ENCODE results near the gene HNRNPLL.

The HNRNPLL gene

GRCh38 chr2:38574278-38574677 is 28.4 kb downstream of the HNRNPLL start:
- Histone ChIP-seq H3K36me3 (ENCODE audit: insufficient read depth, low read length) (peaks cover 9% of the 10 kb centered on the region), H2AFZ (ENCODE audit: low read length, unreplicated experiment) (no peak overlapping the region), H3K27me3 (ENCODE audit: insufficient read depth, low read length) (no peaks in the 10 kb centered on the region), H3K27ac (ENCODE audit: low read depth, low read length) (no peak overlapping the region), H3K4me3 (ENCODE audit: low read depth, low read length) (no peak overlapping the region), H3K4me1 (ENCODE audit: control insufficient read depth, insufficient read depth, low read length, unreplicated experiment) (peaks cover 15% of the 10 kb centered on the region), H3K79me2 (ENCODE audit: control insufficient read depth, insufficient read depth, low read length, unreplicated experiment) (peaks cover 4% of the 10 kb centered on the region)

- peaks cover 17% of the 10 kb centered on the region for H3K36me3 ChIP-seq (ENCODE audit: insufficient read depth, low read length)
- H3K79me2 ChIP-seq (ENCODE audit: control insufficient read depth, insufficient read depth, low read length, unreplicated experiment): peaks cover 4% of the 10 kb centered on the region
- peak overlapping the region; percentile 43 for H3K27ac ChIP-seq (ENCODE audit: low read depth, low read length)
Measured at GRCh38 chr2:38572167-38572566, 30.6 kb downstream of the HNRNPLL start.

GRCh38 chr2:38571193-38571592 is 31.5 kb downstream of the HNRNPLL start:
- Histone ChIP-seq H2AFZ (ENCODE audit: low read length, unreplicated experiment) (no peak overlapping the region), H3K36me3 (ENCODE audit: insufficient read depth, low read length) (peaks cover 17% of the 10 kb centered on the region), H3K4me1 (ENCODE audit: control insufficient read depth, insufficient read depth, low read length, unreplicated experiment) (peaks cover 15% of the 10 kb centered on the region), H3K27me3 (ENCODE audit: insufficient read depth, low read length) (no peaks in the 10 kb centered on the region), H3K4me3 (ENCODE audit: low read depth, low read length) (no peak overlapping the region), H3K79me2 (ENCODE audit: control insufficient read depth, insufficient read depth, low read length, unreplicated experiment) (no peaks in the 10 kb centered on the region), H3K27ac (ENCODE audit: low read depth, low read length) (no peak overlapping the region)

More at GRCh38 chr2:38572167-38572566, 30.6 kb downstream of the HNRNPLL start:
- Histone ChIP-seq H3K4me1 (ENCODE audit: control insufficient read depth, insufficient read depth, low read length, unreplicated experiment) (peaks cover 15% of the 10 kb centered on the region), H3K27me3 (ENCODE audit: insufficient read depth, low read length) (no peaks in the 10 kb centered on the region), H3K4me3 (ENCODE audit: low read depth, low read length) (peak overlapping the region; percentile 15; the same call in 1 of the 2 replicates), H2AFZ (ENCODE audit: low read length, unreplicated experiment) (no peak overlapping the region)

- Histone ChIP-seq H3K79me2 (ENCODE audit: control insufficient read depth, insufficient read depth, low read length, unreplicated experiment) (no peaks in the 10 kb centered on the region), H3K4me1 (ENCODE audit: control insufficient read depth, insufficient read depth, low read length, unreplicated experiment) (peaks cover 15% of the 10 kb centered on the region), H3K4me3 (ENCODE audit: low read depth, low read length) (no peak overlapping the region), H3K27ac (ENCODE audit: low read depth, low read length) (no peak overlapping the region), H3K36me3 (ENCODE audit: insufficient read depth, low read length) (peaks cover 17% of the 10 kb centered on the region), H2AFZ (ENCODE audit: low read length, unreplicated experiment) (no peak overlapping the region), H3K27me3 (ENCODE audit: insufficient read depth, low read length) (no peaks in the 10 kb centered on the region)
Measured at GRCh38 chr2:38568724-38569436, 33.8 kb downstream of the HNRNPLL start.

GRCh38 chr2:38565333-38565732 is 37.4 kb downstream of the HNRNPLL start:
- Histone ChIP-seq H2AFZ (ENCODE audit: low read length, unreplicated experiment) (no peak overlapping the region), H3K79me2 (ENCODE audit: control insufficient read depth, insufficient read depth, low read length, unreplicated experiment) (no peaks in the 10 kb centered on the region), H3K4me1 (ENCODE audit: control insufficient read depth, insufficient read depth, low read length, unreplicated experiment) (no peaks in the 10 kb centered on the region), H3K27me3 (ENCODE audit: insufficient read depth, low read length) (no peaks in the 10 kb centered on the region), H3K36me3 (ENCODE audit: insufficient read depth, low read length) (peaks cover 9% of the 10 kb centered on the region; the same call in 1 of the 2 replicates), H3K27ac (ENCODE audit: low read depth, low read length) (no peak overlapping the region), H3K4me3 (ENCODE audit: low read depth, low read length) (no peak overlapping the region)

- H3K79me2 ChIP-seq (ENCODE audit: control insufficient read depth, insufficient read depth, low read length, unreplicated experiment): no peaks in the 10 kb centered on the region
- H3K36me3 ChIP-seq (ENCODE audit: insufficient read depth, low read length): no peaks in the 10 kb centered on the region
- H2AFZ ChIP-seq (ENCODE audit: low read length, unreplicated experiment): no peak overlapping the region
- H3K4me1 ChIP-seq (ENCODE audit: control insufficient read depth, insufficient read depth, low read length, unreplicated experiment): no peaks in the 10 kb centered on the region
- H3K27me3 ChIP-seq (ENCODE audit: insufficient read depth, low read length): no peaks in the 10 kb centered on the region
- no peak overlapping the region for H3K27ac ChIP-seq (ENCODE audit: low read depth, low read length)
- no peak overlapping the region for H3K4me3 ChIP-seq (ENCODE audit: low read depth, low read length)
Measured at GRCh38 chr2:38561691-38562090, 41.0 kb downstream of the HNRNPLL start.

GRCh38 chr2:38560092-38560491 is 42.6 kb downstream of the HNRNPLL start:
- no peaks in the 10 kb centered on the region for H3K27me3 ChIP-seq (ENCODE audit: insufficient read depth, low read length)
- H3K36me3 ChIP-seq (ENCODE audit: insufficient read depth, low read length): no peaks in the 10 kb centered on the region
- H3K79me2 ChIP-seq (ENCODE audit: control insufficient read depth, insufficient read depth, low read length, unreplicated experiment): no peaks in the 10 kb centered on the region
- H3K4me1 ChIP-seq (ENCODE audit: control insufficient read depth, insufficient read depth, low read length, unreplicated experiment): no peaks in the 10 kb centered on the region
- H3K4me3 ChIP-seq (ENCODE audit: low read depth, low read length): no peak overlapping the region
- no peak overlapping the region for H2AFZ ChIP-seq (ENCODE audit: low read length, unreplicated experiment)
- H3K27ac ChIP-seq (ENCODE audit: low read depth, low read length): no peak overlapping the region

GRCh38 chr2:38557981-38558380 is 44.7 kb downstream of the HNRNPLL start:
- Histone ChIP-seq H3K79me2 (ENCODE audit: control insufficient read depth, insufficient read depth, low read length, unreplicated experiment) (no peaks in the 10 kb centered on the region), H3K27me3 (ENCODE audit: insufficient read depth, low read length) (no peaks in the 10 kb centered on the region), H2AFZ (ENCODE audit: low read length, unreplicated experiment) (no peak overlapping the region), H3K27ac (ENCODE audit: low read depth, low read length) (no peak overlapping the region), H3K4me3 (ENCODE audit: low read depth, low read length) (no peak overlapping the region), H3K4me1 (ENCODE audit: control insufficient read depth, insufficient read depth, low read length, unreplicated experiment) (no peaks in the 10 kb centered on the region), H3K36me3 (ENCODE audit: insufficient read depth, low read length) (no peaks in the 10 kb centered on the region)

GRCh38 chr2:38557217-38557616 is 45.5 kb downstream of the HNRNPLL start:
- Histone ChIP-seq H3K27ac (ENCODE audit: low read depth, low read length) (no peak overlapping the region), H3K4me3 (ENCODE audit: low read depth, low read length) (no peak overlapping the region), H3K27me3 (ENCODE audit: insufficient read depth, low read length) (no peaks in the 10 kb centered on the region), H3K4me1 (ENCODE audit: control insufficient read depth, insufficient read depth, low read length, unreplicated experiment) (no peaks in the 10 kb centered on the region), H3K36me3 (ENCODE audit: insufficient read depth, low read length) (no peaks in the 10 kb centered on the region), H3K79me2 (ENCODE audit: control insufficient read depth, insufficient read depth, low read length, unreplicated experiment) (no peaks in the 10 kb centered on the region), H2AFZ (ENCODE audit: low read length, unreplicated experiment) (no peak overlapping the region)

- H3K27ac ChIP-seq (ENCODE audit: low read depth, low read length): no peak overlapping the region
- H3K4me1 ChIP-seq (ENCODE audit: control insufficient read depth, insufficient read depth, low read length, unreplicated experiment): no peaks in the 10 kb centered on the region
- H2AFZ ChIP-seq (ENCODE audit: low read length, unreplicated experiment): no peak overlapping the region
- no peaks in the 10 kb centered on the region for H3K36me3 ChIP-seq (ENCODE audit: insufficient read depth, low read length)
- H3K4me3 ChIP-seq (ENCODE audit: low read depth, low read length): no peak overlapping the region
- no peaks in the 10 kb centered on the region for H3K27me3 ChIP-seq (ENCODE audit: insufficient read depth, low read length)
- H3K79me2 ChIP-seq (ENCODE audit: control insufficient read depth, insufficient read depth, low read length, unreplicated experiment): no peaks in the 10 kb centered on the region
Measured at GRCh38 chr2:38556006-38556801, 46.5 kb downstream of the HNRNPLL start.
